GM23338 (cell line): ENCODE measurements around the gene LYST. TPM values are rescaled to one million over a fixed set of nuclear protein-coding genes. Genes with fewer than 3 reads are reported as not detected.

Experiments
- ATAC-seq: fragments of 200-7000 bp; cut with Tn5 transposase; 3 replicates; pipeline ENCODE4 v1.9.1; 2020
- DNase-seq: peaks from one replicate; pipeline ENCODE4 v3.0.0-alpha.2; 2015; ENCODE audit warnings: low spot score
- H2AFZ ChIP-seq: fragments of 200-600 bp; sonication (generic); 2 replicates; pipeline ENCODE4 v1.8.0; 2016; ENCODE audit warnings: antibody characterized with exemption, mild to moderate bottlenecking, moderate library complexity
- H3F3A ChIP-seq: fragments of 200-600 bp; sonication (generic); replicated peaks from 2 replicates; pipeline ENCODE4 v1.8.0; 2017; ENCODE audit warnings: antibody characterized with exemption, mixed run types, low read depth
- H3K27ac ChIP-seq: fragments of 200-600 bp; sonication (generic); 2 replicates; pipeline ENCODE4 v1.6.1; 2016; ENCODE audit warnings: low read depth
- H3K27me3 ChIP-seq: fragments of 200-600 bp; sonication (generic); 2 replicates; pipeline ENCODE4 v1.8.0; 2016; ENCODE audit warnings: mild to moderate bottlenecking, mixed run types, moderate library complexity; ENCODE audit not compliant: insufficient read depth
- H3K36me3 ChIP-seq: fragments of 200-600 bp; sonication (generic); 2 replicates; pipeline ENCODE4 v1.8.0; 2016; ENCODE audit warnings: mild to moderate bottlenecking; ENCODE audit not compliant: insufficient read depth
- H3K4me1 ChIP-seq: fragments of 200-600 bp; sonication (generic); 2 replicates; pipeline ENCODE4 v1.8.0; 2016; ENCODE audit warnings: mild to moderate bottlenecking, moderate library complexity; ENCODE audit not compliant: insufficient read depth
- H3K4me2 ChIP-seq: fragments of 200-600 bp; sonication (generic); 2 replicates; pipeline ENCODE4 v1.7.1; 2017; ENCODE audit warnings: mixed run types
- H3K4me3 ChIP-seq: fragments of 200-600 bp; sonication (generic); 2 replicates; pipeline ENCODE4 v1.6.1; 2016; ENCODE audit warnings: mixed run types
- H3K79me2 ChIP-seq: fragments of 200-600 bp; sonication (generic); replicated peaks from 2 replicates; pipeline ENCODE4 v1.8.0; 2017; ENCODE audit warnings: mild to moderate bottlenecking; ENCODE audit not compliant: insufficient read depth
- H3K9me2 ChIP-seq: fragments of 200-600 bp; sonication (generic); 2 replicates; pipeline ENCODE4 v1.8.0; 2017; ENCODE audit not compliant: insufficient read depth
- H4K20me1 ChIP-seq: fragments of 200-600 bp; sonication (generic); replicated peaks from 2 replicates; pipeline ENCODE4 v1.8.0; 2017; ENCODE audit warnings: mild to moderate bottlenecking; ENCODE audit not compliant: insufficient read depth
- H3K27ac Mint-ChIP-seq: 2 replicates; pipeline ENCODE4 v1.8.0; 2020; ENCODE audit warnings: inconsistent platforms, mild to moderate bottlenecking, moderate library complexity, mixed read lengths
- H3K27me3 Mint-ChIP-seq: 3 replicates; pipeline ENCODE4 v1.8.0; 2022; ENCODE audit warnings: low read depth, mild to moderate bottlenecking, moderate library complexity, mixed read lengths, inconsistent platforms; ENCODE audit not compliant: insufficient read depth, poor library complexity
- H3K36me3 Mint-ChIP-seq: 3 replicates; pipeline ENCODE4 v1.8.0; 2021; ENCODE audit warnings: low read depth, mild to moderate bottlenecking, inconsistent platforms, moderate library complexity, mixed read lengths
- H3K4me1 Mint-ChIP-seq: 3 replicates; pipeline ENCODE4 v1.8.0; 2020; ENCODE audit warnings: mild to moderate bottlenecking, inconsistent platforms, mixed read lengths
- H3K4me3 Mint-ChIP-seq: 3 replicates; pipeline ENCODE4 v1.8.0; 2021; ENCODE audit warnings: moderate library complexity, mild to moderate bottlenecking, inconsistent platforms, mixed read lengths
- H3K9me3 Mint-ChIP-seq: 3 replicates; pipeline ENCODE4 v1.8.0; 2020; ENCODE audit warnings: moderate library complexity, mild to moderate bottlenecking, inconsistent platforms, mixed read lengths
- ETS1 ChIP-seq: IDR thresholded peaks from 2 replicates; pipeline ENCODE4 v1.6.1; 2016; ENCODE audit warnings: antibody characterized with exemption
- EZH2 ChIP-seq: fragments of 200-600 bp; sonication (generic); IDR thresholded peaks from one replicate; pipeline ENCODE4 v1.8.0; 2017; ENCODE audit warnings: antibody characterized with exemption, mild to moderate bottlenecking, low read depth; ENCODE audit not compliant: unreplicated experiment
- EZH2phosphoT487 ChIP-seq: fragments of 200-600 bp; sonication (generic); IDR thresholded peaks from one replicate; pipeline ENCODE4 v1.8.1; 2018; ENCODE audit warnings: antibody characterized with exemption; ENCODE audit not compliant: unreplicated experiment
- JUNB ChIP-seq: IDR thresholded peaks from one replicate; pipeline ENCODE4 v1.6.1; 2016; ENCODE audit warnings: antibody characterized with exemption; ENCODE audit not compliant: unreplicated experiment
- REST ChIP-seq: IDR thresholded peaks from one replicate; pipeline ENCODE4 v1.6.1; 2018; ENCODE audit warnings: antibody characterized with exemption; ENCODE audit not compliant: unreplicated experiment
- STAT1 ChIP-seq: IDR thresholded peaks from one replicate; pipeline ENCODE4 v1.6.1; 2016; ENCODE audit warnings: antibody characterized with exemption; ENCODE audit not compliant: unreplicated experiment
- ZNF114 ChIP-seq: fragments of 250-450 bp; sonication (Bioruptor Pico); IDR thresholded peaks from 2 replicates; pipeline ENCODE4 v1.5.0; 2020; ENCODE audit warnings: mild to moderate bottlenecking, moderate library complexity
- ZNF331 ChIP-seq: fragments of 250-450 bp; sonication (Bioruptor Pico); IDR thresholded peaks from 2 replicates; pipeline ENCODE4 v1.5.0; 2020; ENCODE audit warnings: low read depth, mild to moderate bottlenecking, moderate library complexity
- polyA plus RNA-seq: library from polyadenylated mRNA; unstranded; fragments of >200 nt; fragmentation: Nextera tagmentation; extraction: Ambion mirVana; gene quantifications from 2 replicates; pipeline ENCODE4 v1.2.1, GENCODE V29; 2016
- total RNA-seq: library from RNA; depleted of rRNA; stranded (reverse); fragments of >200 nt; shearing (Covaris generic); gene quantifications from 2 replicates; pipeline ENCODE4 v1.2.3, GENCODE V29; 2014
- TF ChIP-seq, protein P1 (sequence below), 2 experiments: fragments of 200-600 bp in 1 of 2; sonication (generic) in 1 of 2; conservative IDR thresholded peaks; 2 replicates each; pipeline versions ENCODE4 v1.5.1 to v1.6.1; 2016 to 2017; ENCODE audit warnings: antibody characterized with exemption in 2 of 2, low read depth in 2 of 2, mild to moderate bottlenecking in 2 of 2, moderate library complexity in 1 of 2

The LYST gene
- total and polyA plus RNA-seq, 2 experiments from 2014 or later: 0.21 to 1.0 TPM

GRCh38 chr1:235739124-235739523, 127.6 kb downstream of the LYST start (continued):
- TF ChIP-seq REST: no peak
- no peak for TF ChIP-seq ZNF331 (CRISPR knock-in tag)
- TF ChIP-seq ZNF114 (CRISPR knock-in tag): no peak
- no peak for TF ChIP-seq JUNB
- TF ChIP-seq STAT1: no peak
- no peak for TF ChIP-seq EZH2

DNA sequence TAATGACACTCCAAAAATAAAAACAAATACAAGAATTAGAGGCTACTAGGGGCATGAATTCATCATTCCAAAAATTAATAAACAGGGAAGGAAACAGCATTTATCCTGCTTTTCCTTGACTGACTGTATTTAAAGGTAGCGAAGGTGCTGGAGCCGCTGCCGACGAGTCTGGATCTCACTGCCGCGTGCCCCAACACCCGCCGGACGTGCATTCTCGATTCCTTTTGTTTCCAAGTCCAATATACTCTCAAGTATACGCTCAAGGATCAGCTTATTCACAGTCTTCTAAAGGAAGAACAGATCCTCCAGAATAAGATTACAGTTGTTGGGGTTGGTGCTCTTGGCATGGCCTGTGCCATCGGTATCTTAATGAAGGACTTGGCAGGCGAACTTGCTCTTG, 129.0 kb downstream of the LYST start:
- H3K27ac ChIP-seq: no peak overlapping the region
- H2AFZ ChIP-seq: no peak overlapping the region
- Mint-ChIP-seq H3K9me3 (no peaks in the 10 kb centered on the region), H3K4me3 (no peak overlapping the region), H3K36me3 (no peaks in the 10 kb centered on the region), H3K4me1 (no peaks in the 10 kb centered on the region), H3K27me3 (no peaks in the 10 kb centered on the region), H3K27ac (no peak overlapping the region)
- no peaks in the 10 kb centered on the region for H4K20me1 ChIP-seq
- DNase-seq (no peak), ATAC-seq (no peak)
- H3K36me3 ChIP-seq: no peaks in the 10 kb centered on the region
- no peaks in the 10 kb centered on the region for H3K4me1 ChIP-seq
- no peaks in the 10 kb centered on the region for H3K27me3 ChIP-seq
- H3K4me2 ChIP-seq: no peak overlapping the region
- H3K9me2 ChIP-seq: no peaks in the 10 kb centered on the region
- H3F3A ChIP-seq: no peaks in the 10 kb centered on the region
- TF ChIP-seq REST (no peak), JUNB (no peak), EZH2phosphoT487 (no peak), ZNF114 (CRISPR knock-in tag) (no peak), ZNF331 (CRISPR knock-in tag) (no peak), ETS1 (no peak), EZH2 (no peak)
- TF ChIP-seq, protein P1, sequence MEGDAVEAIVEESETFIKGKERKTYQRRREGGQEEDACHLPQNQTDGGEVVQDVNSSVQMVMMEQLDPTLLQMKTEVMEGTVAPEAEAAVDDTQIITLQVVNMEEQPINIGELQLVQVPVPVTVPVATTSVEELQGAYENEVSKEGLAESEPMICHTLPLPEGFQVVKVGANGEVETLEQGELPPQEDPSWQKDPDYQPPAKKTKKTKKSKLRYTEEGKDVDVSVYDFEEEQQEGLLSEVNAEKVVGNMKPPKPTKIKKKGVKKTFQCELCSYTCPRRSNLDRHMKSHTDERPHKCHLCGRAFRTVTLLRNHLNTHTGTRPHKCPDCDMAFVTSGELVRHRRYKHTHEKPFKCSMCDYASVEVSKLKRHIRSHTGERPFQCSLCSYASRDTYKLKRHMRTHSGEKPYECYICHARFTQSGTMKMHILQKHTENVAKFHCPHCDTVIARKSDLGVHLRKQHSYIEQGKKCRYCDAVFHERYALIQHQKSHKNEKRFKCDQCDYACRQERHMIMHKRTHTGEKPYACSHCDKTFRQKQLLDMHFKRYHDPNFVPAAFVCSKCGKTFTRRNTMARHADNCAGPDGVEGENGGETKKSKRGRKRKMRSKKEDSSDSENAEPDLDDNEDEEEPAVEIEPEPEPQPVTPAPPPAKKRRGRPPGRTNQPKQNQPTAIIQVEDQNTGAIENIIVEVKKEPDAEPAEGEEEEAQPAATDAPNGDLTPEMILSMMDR (conservative IDR thresholded peaks at IDR 0.05; ENCODE audit: low read depth in 2 of 2): no peak
- H3K79me2 ChIP-seq: no peaks in the 10 kb centered on the region
- no peak overlapping the region for H3K4me3 ChIP-seq
